IMR-90 (cell line): Measurements from ENCODE around the gene PSMC3. TPM values are rescaled to one million over a fixed set of nuclear protein-coding genes. Genes with fewer than 3 reads are reported as not detected.

Source experiments
- ATAC-seq: fragments of 200-7000 bp; cut with Tn5 transposase; 2 replicates; pipeline ENCODE4 v1.9.1; 2020; ENCODE audit warnings: low read depth, mild to moderate bottlenecking, moderate library complexity
- BruUV-seq: library from RNA; stranded (reverse); fragments of 400-500 nt; replicated peaks from 2 replicates; lab custom pipeline; 2021; lab: Mats Ljungman, UMichigan
- CTCF ChIA-PET: fragments of 300-600 bp; formaldehyde crosslinking; extraction: SDS; loops from one replicate; lab custom pipeline; 2021; ENCODE audit warnings: antibody characterized with exemption; lab: Yijun Ruan, JAX
- POLR2A ChIA-PET: fragments of 300-600 bp; sonication (Branson Sonifier 250); formaldehyde crosslinking; loops from one replicate; lab custom pipeline; 2022; ENCODE audit warnings: antibody characterized with exemption; ENCODE audit not compliant: unreplicated experiment; lab: Charles Lee
- DNase-seq: peaks from one replicate; pipeline ENCODE4 v3.0.0; 2013
- H2AFZ ChIP-seq: replicated peaks from 2 replicates; pipeline ENCODE3; 2013; ENCODE audit warnings: low read length, mild to moderate bottlenecking; ENCODE audit not compliant: poor library complexity
- H2AK5ac ChIP-seq: 2 replicates; pipeline ENCODE4 v1.6.1; 2013; ENCODE audit warnings: low read depth, low read length, inconsistent platforms
- H2AK9ac ChIP-seq: replicated peaks from 2 replicates; pipeline ENCODE3; 2013; ENCODE audit warnings: mild to moderate bottlenecking, low read depth, low read length, moderate library complexity; ENCODE audit not compliant: poor library complexity
- H2BK120ac ChIP-seq: 2 replicates; pipeline ENCODE4 v1.6.1; 2013; ENCODE audit warnings: low read depth, low read length, inconsistent platforms
- H2BK15ac ChIP-seq: 3 replicates; pipeline ENCODE4 v1.6.1; 2013; ENCODE audit warnings: low read depth, low read length, inconsistent platforms
- H2BK20ac ChIP-seq: 2 replicates; pipeline ENCODE4 v1.6.1; 2013; ENCODE audit warnings: low read depth, mild to moderate bottlenecking, inconsistent platforms, low read length, moderate library complexity
- H2BK5ac ChIP-seq: 2 replicates; pipeline ENCODE4 v1.6.1; 2013; ENCODE audit warnings: mild to moderate bottlenecking, low read depth, low read length, inconsistent platforms; ENCODE audit not compliant: poor library complexity, severe bottlenecking
- H3K14ac ChIP-seq: replicated peaks from 2 replicates; pipeline ENCODE4 v1.6.1; 2013; ENCODE audit warnings: low read depth, low read length, inconsistent platforms
- H3K18ac ChIP-seq: 2 replicates; pipeline ENCODE4 v1.6.1; 2013; ENCODE audit warnings: low read depth, low read length, control low read depth
- H3K23ac ChIP-seq: 2 replicates; pipeline ENCODE4 v1.6.1; 2013; ENCODE audit warnings: low read depth, low read length, inconsistent platforms
- H3K27ac ChIP-seq: 2 replicates; pipeline ENCODE4 v1.5.1; 2013; ENCODE audit warnings: mild to moderate bottlenecking, control low read depth, low read length; ENCODE audit not compliant: insufficient read depth
- H3K27me3 ChIP-seq: 2 replicates; pipeline ENCODE4 v1.6.1; 2013; ENCODE audit warnings: low read length; ENCODE audit not compliant: control insufficient read depth, insufficient read depth
- H3K36me3 ChIP-seq: 2 replicates; pipeline ENCODE4 v1.6.1; 2013; ENCODE audit warnings: low read length, mixed read lengths; ENCODE audit not compliant: control insufficient read depth, insufficient read depth
- H3K4ac ChIP-seq: 2 replicates; pipeline ENCODE4 v1.6.1; 2013; ENCODE audit warnings: low read depth, low read length, inconsistent platforms
- H3K4me1 ChIP-seq: 2 replicates; pipeline ENCODE4 v1.6.1; 2013; ENCODE audit warnings: low read length, mixed read lengths; ENCODE audit not compliant: control insufficient read depth, insufficient read depth
- H3K4me2 ChIP-seq: 2 replicates; pipeline ENCODE4 v1.6.1; 2013; ENCODE audit warnings: low read depth, mild to moderate bottlenecking, control low read depth, low read length, moderate library complexity
- H3K4me3 ChIP-seq: 2 replicates; pipeline ENCODE4 v1.5.1; 2013; ENCODE audit warnings: low read depth, mild to moderate bottlenecking, control low read depth, low read length, moderate library complexity; ENCODE audit not compliant: insufficient read depth
- H3K56ac ChIP-seq: 2 replicates; pipeline ENCODE4 v1.6.1; 2013; ENCODE audit warnings: low read length, inconsistent platforms; ENCODE audit not compliant: insufficient read depth; ENCODE audit errors: extremely low read depth
- H3K79me1 ChIP-seq, 2 experiments: 2 replicates each; pipeline ENCODE4 v1.6.1; 2013; ENCODE audit warnings: low read length in 2 of 2, inconsistent platforms in 1 of 2, low read depth in 1 of 2
- H3K9ac ChIP-seq: 2 replicates; pipeline ENCODE4 v1.6.1; 2013; ENCODE audit warnings: low read depth, low read length, control low read depth
- H3K9me1 ChIP-seq: 2 replicates; pipeline ENCODE4 v1.6.1; 2013; ENCODE audit warnings: low read length, inconsistent platforms; ENCODE audit not compliant: insufficient read depth
- H3K9me3 ChIP-seq: 2 replicates; pipeline ENCODE4 v1.6.1; 2013; ENCODE audit warnings: low read length; ENCODE audit not compliant: control insufficient read depth, insufficient read depth
- H4K20me1 ChIP-seq: 2 replicates; pipeline ENCODE4 v1.6.1; 2013; ENCODE audit warnings: low read length, inconsistent platforms; ENCODE audit not compliant: insufficient read depth
- H4K5ac ChIP-seq: 2 replicates; pipeline ENCODE4 v1.6.1; 2013; ENCODE audit warnings: mild to moderate bottlenecking, low read depth, low read length, control low read depth
- H4K8ac ChIP-seq, 2 experiments: 2 replicates each; pipeline ENCODE4 v1.6.1; 2013; ENCODE audit warnings: low read depth in 2 of 2, low read length in 2 of 2, control low read depth in 1 of 2, inconsistent platforms in 1 of 2
- H4K91ac ChIP-seq: 2 replicates; pipeline ENCODE4 v1.6.1; 2013; ENCODE audit warnings: low read depth, low read length, inconsistent platforms; ENCODE audit not compliant: insufficient read depth
- MAZ ChIP-seq: IDR thresholded peaks from 2 replicates; pipeline ENCODE4 v1.6.1; 2012; ENCODE audit warnings: low read depth, mild to moderate bottlenecking, low read length, improper control_type of control experiment, moderate library complexity, borderline replicate concordance
- NFE2L2 ChIP-seq: fragments of 150-350 bp; IDR thresholded peaks from 2 replicates; pipeline ENCODE4 v1.6.1; 2016; ENCODE audit warnings: low read depth, mild to moderate bottlenecking, low read length
- SMC3 ChIP-seq: fragments of 150-350 bp; IDR thresholded peaks from 2 replicates; pipeline ENCODE4 v1.6.1; 2016; ENCODE audit warnings: low read depth, mild to moderate bottlenecking, antibody characterized with exemption, low read length, moderate library complexity
- whole genome bisulfite sequencing, 2 experiments: methylation state at CpG; one replicate each; pipeline versions ENCODE4 v1.1.5 to v1.1.7; 2013; ENCODE audit warnings: missing lambda C conversion rate in 2 of 2; ENCODE audit not compliant: insufficient read length in 1 of 2; ENCODE audit errors: extremely low coverage in 2 of 2; 5-methylcytosine and 5-hydroxymethylcytosine counted together
- dilution Hi-C: fragments of 300-500 bp; cut with HindIII; formaldehyde crosslinking; loops from one replicate; pipeline ENCODE4 v1.14.3; 2018; ENCODE audit warnings: low sequenced_read_pairs; ENCODE audit not compliant: unreplicated experiment
- in situ Hi-C: fragments of 300-500 bp; cut with MboI; formaldehyde crosslinking; loops from 3 replicates; pipeline ENCODE4 v1.14.3; 2019; ENCODE audit warnings: low sequenced_read_pairs, inconsistent platforms, mixed read lengths
- intact Hi-C: fragments of 100-400 bp; cut with micrococcal nuclease; formaldehyde crosslinking; loops from 2 replicates; pipeline ENCODE4 v1.10.0; 2022
- polyA plus RNA-seq, 3 experiments: library from polyadenylated mRNA; depleted of rRNA; stranded (reverse); fragments of >200 nt; gene quantifications; 2 replicates each; pipeline ENCODE4 v1.2.3, GENCODE V29; 2012; ENCODE audit warnings: low replicate concordance in 1 of 3
- total RNA-seq: library from RNA; depleted of rRNA; stranded (reverse); fragments of >200 nt; gene quantifications from 2 replicates; pipeline ENCODE4 v1.2.3, GENCODE V29; 2012

The PSMC3 gene
- total and polyA plus RNA-seq, 2 of the 4 experiments (the other 2 are of a cell fraction) = 238 to 253 TPM

- Histone ChIP-seq H3K27ac (no peak overlapping the region), H3K36me3 (no peaks in the 10 kb centered on the region), H4K8ac (no peak overlapping the region), H3K27me3 (peaks cover 2% of the 10 kb centered on the region), H2AFZ (no peak overlapping the region), H3K18ac (no peak overlapping the region), H3K23ac (no peak overlapping the region), H3K4me2 (no peak overlapping the region), H3K4me3 (no peak overlapping the region), H3K56ac (no peak overlapping the region), H2BK120ac (no peak overlapping the region), H3K4ac (no peak overlapping the region), H3K9me1 (peaks cover 9% of the 10 kb centered on the region), H3K9me3 (no peaks in the 10 kb centered on the region), H2AK9ac (no peak overlapping the region), H3K79me1 (no peaks in the 10 kb centered on the region), H4K5ac (no peak overlapping the region), H3K9ac (no peak overlapping the region), H2BK15ac (no peak overlapping the region), H2BK20ac (no peak overlapping the region), H3K4me1 (peaks cover 5% of the 10 kb centered on the region), H3K14ac (no peak overlapping the region), H2AK5ac (no peak overlapping the region), H4K20me1 (no peaks in the 10 kb centered on the region; the same call in 1 of the 2 replicates), H4K91ac (no peak overlapping the region), H2BK5ac (no peak overlapping the region)
- ChIA-PET POLR2A (no interaction called here), CTCF (no interaction called here)
- TF ChIP-seq MAZ (no peak), NFE2L2 (no peak), SMC3 (no peak)
- intact Hi-C loops (no loop called here), in situ Hi-C loops (loop anchor here (25.0 kb wide), 1 partner anchor 485 kb away; no protein-coding TSS in a partner anchor), dilution Hi-C loops (no loop called here)
- DNase-seq (no peak), ATAC-seq (no peak)
- no CpG with 5 or more reads among the region's 7 CpGs for WGBS, 2 experiments
- BruUV-seq = no TSS peak
Observed at GRCh38 chr11:47372422-47372821, 53.8 kb downstream of the PSMC3 start.
